Measurements from ENCODE around the gene DLGAP3. TPM values are rescaled to one million over a fixed set of nuclear protein-coding genes. Genes with fewer than 3 reads are reported as not detected.
A peak's percentile ranks its signal among the peaks of the same experiment; 100 is the strongest.

The DLGAP3 gene
- total and polyA plus RNA-seq, 2 of the 13 experiments (the other 11 are each of a cell fraction or from before 2014, with no cell fraction given): 0.03 to 0.04 TPM

GRCh38 chr1:34859446-34860200 lies 69.8 kb downstream of the DLGAP3 start, which contains the start of gene SMIM12 (continued):
- TF ChIP-seq, protein P1, sequence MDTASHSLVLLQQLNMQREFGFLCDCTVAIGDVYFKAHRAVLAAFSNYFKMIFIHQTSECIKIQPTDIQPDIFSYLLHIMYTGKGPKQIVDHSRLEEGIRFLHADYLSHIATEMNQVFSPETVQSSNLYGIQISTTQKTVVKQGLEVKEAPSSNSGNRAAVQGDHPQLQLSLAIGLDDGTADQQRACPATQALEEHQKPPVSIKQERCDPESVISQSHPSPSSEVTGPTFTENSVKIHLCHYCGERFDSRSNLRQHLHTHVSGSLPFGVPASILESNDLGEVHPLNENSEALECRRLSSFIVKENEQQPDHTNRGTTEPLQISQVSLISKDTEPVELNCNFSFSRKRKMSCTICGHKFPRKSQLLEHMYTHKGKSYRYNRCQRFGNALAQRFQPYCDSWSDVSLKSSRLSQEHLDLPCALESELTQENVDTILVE (CRISPR knock-in tag; IDR thresholded peaks at IDR 0.05): peak; percentile 94
- TF ChIP-seq, protein P2, sequence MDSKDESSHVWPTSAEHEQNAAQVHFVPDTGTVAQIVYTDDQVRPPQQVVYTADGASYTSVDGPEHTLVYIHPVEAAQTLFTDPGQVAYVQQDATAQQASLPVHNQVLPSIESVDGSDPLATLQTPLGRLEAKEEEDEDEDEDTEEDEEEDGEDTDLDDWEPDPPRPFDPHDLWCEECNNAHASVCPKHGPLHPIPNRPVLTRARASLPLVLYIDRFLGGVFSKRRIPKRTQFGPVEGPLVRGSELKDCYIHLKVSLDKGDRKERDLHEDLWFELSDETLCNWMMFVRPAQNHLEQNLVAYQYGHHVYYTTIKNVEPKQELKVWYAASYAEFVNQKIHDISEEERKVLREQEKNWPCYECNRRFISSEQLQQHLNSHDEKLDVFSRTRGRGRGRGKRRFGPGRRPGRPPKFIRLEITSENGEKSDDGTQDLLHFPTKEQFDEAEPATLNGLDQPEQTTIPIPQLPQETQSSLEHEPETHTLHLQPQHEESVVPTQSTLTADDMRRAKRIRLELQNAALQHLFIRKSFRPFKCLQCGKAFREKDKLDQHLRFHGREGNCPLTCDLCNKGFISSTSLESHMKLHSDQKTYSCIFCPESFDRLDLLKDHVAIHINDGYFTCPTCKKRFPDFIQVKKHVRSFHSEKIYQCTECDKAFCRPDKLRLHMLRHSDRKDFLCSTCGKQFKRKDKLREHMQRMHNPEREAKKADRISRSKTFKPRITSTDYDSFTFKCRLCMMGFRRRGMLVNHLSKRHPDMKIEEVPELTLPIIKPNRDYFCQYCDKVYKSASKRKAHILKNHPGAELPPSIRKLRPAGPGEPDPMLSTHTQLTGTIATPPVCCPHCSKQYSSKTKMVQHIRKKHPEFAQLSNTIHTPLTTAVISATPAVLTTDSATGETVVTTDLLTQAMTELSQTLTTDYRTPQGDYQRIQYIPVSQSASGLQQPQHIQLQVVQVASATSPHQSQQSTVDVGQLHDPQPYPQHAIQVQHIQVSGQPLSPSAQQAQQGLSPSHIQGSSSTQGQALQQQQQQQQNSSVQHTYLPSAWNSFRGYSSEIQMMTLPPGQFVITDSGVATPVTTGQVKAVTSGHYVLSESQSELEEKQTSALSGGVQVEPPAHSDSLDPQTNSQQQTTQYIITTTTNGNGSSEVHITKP (CRISPR knock-in tag; IDR thresholded peaks at IDR 0.05; ENCODE audit: low read depth): no peak
- TF ChIP-seq ADNP (CRISPR knock-in tag; IDR thresholded peaks at IDR 0.05) (no peak), GLMP (CRISPR knock-in tag; IDR thresholded peaks at IDR 0.05; ENCODE audit: borderline replicate concordance) (no peak), ZNF740 (CRISPR knock-in tag; IDR thresholded peaks at IDR 0.05) (no peak), STAT5B (CRISPR knock-in tag; IDR thresholded peaks at IDR 0.05) (no peak), STAG1 (CRISPR knock-in tag; IDR thresholded peaks at IDR 0.05) (no peak), SMAD3 (CRISPR knock-in tag; IDR thresholded peaks at IDR 0.05) (0 out of 2 replicates have a peak, but pooled peaks have one; percentile 43), IKZF1 (IDR thresholded peaks at IDR 0.05) (no peak), ZNF326 (CRISPR knock-in tag; IDR thresholded peaks at IDR 0.05; ENCODE audit: borderline replicate concordance) (no peak), HNF4G (IDR thresholded peaks at IDR 0.05; ENCODE audit: borderline replicate concordance, low read depth, low read length) (peak; percentile 45; the same call in 1 of the 2 replicates), HNF4G (CRISPR knock-in tag; IDR thresholded peaks at IDR 0.05; ENCODE audit: borderline replicate concordance, low read depth) (no peak), ETV6 (CRISPR knock-in tag; conservative IDR thresholded peaks at IDR 0.05) (0 out of 2 replicates have a peak, but pooled peaks have one; percentile 31), NFYB (CRISPR knock-in tag; IDR thresholded peaks at IDR 0.05) (peak; percentile 91), GABPB1 (CRISPR knock-in tag; IDR thresholded peaks at IDR 0.05) (peak; percentile 98), ZNF280D (CRISPR knock-in tag; IDR thresholded peaks at IDR 0.05) (peak; percentile 73; the same call in 1 of the 2 replicates), GFI1 (CRISPR knock-in tag; IDR thresholded peaks at IDR 0.05; ENCODE audit: borderline replicate concordance) (peak; percentile 67; the same call in 1 of the 2 replicates), RFXANK (CRISPR knock-in tag; IDR thresholded peaks at IDR 0.05) (no peak), ZNF180 (CRISPR knock-in tag; IDR thresholded peaks at IDR 0.05; ENCODE audit: borderline replicate concordance, low read depth) (no peak), ZNF484 (CRISPR knock-in tag; IDR thresholded peaks at IDR 0.05; ENCODE audit: borderline replicate concordance, low read depth) (no peak), ZKSCAN5 (CRISPR knock-in tag; IDR thresholded peaks at IDR 0.05) (no peak)

Measured in HepG2 (cell line).